ES-I3 (cell line): Measurements from ENCODE around the gene HDGFL2.

ENCODE experiments used
- H3K36me3 ChIP-seq: 2 replicates; pipeline ENCODE4 v1.6.1; 2013; ENCODE audit warnings: mild to moderate bottlenecking, low read length, control low read depth, moderate library complexity; ENCODE audit not compliant: insufficient read depth
- H3K4me1 ChIP-seq: 2 replicates; pipeline ENCODE4 v1.6.1; 2013; ENCODE audit warnings: mild to moderate bottlenecking, control low read depth, low read length; ENCODE audit not compliant: insufficient read depth
- H3K9ac ChIP-seq: 2 replicates; pipeline ENCODE4 v1.6.1; 2013; ENCODE audit warnings: low read depth, mild to moderate bottlenecking, low read length, moderate library complexity
- H3K9me3 ChIP-seq: 2 replicates; pipeline ENCODE4 v1.6.1; 2013; ENCODE audit warnings: mild to moderate bottlenecking, low read length, moderate library complexity; ENCODE audit not compliant: control insufficient read depth, insufficient read depth

The HDGFL2 gene

DNA sequence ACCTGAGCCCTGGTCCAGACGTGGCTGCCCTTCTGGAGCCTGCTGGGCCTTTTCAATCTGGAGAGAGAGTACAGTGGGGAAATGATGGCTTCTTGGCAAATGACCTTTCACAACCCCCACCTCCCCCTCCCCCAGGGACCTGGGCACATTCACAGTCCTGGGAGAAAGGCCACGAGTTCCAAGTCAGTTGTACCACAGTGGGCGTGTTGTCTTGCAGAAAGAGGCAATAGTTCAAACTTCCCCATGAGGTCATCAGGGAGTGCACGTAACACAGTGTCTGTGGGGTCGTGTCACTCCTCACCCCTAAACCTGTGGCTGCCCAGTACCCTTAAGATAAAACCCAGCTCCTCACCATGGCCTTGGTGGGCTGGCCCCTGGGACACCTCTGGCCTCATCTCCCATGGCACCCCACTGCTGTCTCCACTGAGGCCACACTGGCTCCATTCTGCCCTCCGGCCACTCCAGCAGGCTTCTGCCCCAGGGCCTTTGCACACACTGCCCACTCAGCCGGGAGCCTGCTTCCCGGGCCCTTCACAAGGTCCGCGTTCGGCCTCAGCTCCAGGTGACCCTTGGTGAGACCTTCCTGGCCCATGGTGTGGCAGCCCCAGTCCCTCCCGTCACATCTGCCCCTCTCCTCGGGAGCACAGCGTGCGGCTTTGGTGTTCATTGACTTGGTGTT, 32.9 kb downstream of the HDGFL2 start:
- Histone ChIP-seq H3K36me3 (no peaks in the 10 kb centered on the region), H3K9me3 (no peaks in the 10 kb centered on the region), H3K4me1 (no peaks in the 10 kb centered on the region), H3K9ac (no peak overlapping the region)

DNA sequence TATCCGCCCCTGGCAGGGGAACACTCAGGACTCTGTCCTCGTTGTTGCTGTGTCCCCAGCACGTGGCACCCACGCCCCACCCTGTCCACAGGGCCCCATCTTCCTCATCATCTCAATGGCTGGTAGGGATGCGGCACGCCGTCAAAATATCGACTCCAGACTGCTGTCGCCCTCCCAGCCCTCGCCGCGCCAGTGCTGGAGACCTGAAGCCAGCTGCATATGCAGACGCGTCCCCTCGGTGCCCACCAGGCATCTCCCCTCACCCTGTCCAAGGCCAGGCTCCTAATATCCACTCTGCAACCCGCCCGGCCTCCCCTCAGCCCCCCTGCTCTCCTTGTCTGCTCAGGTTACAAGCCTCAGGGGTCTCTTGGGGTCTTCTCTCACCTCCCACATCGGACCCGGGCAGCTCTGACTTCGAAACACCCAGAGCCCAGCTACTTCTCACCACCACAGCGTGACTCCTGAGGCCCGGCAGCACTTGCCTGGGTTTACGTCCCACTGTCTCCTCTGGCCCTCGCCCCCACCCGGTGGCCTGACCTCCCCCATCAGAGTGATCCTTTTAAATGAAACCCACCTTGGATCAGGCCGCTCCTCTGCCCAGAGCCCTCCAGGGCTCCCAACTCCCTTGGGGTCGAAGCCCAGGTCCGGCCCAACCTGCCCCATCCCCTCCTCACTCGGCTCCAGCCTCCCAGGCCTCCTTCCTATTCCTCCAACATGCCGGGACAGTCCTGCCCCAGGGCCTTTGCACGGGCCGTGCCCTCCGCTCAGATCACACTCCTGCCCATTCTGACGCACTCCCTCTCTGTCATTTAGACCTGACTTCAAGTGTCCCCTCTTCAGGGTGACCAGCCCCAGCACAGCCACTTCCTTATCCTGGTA, 33.7 kb downstream of the HDGFL2 start:
- Histone ChIP-seq H3K9ac (no peak overlapping the region), H3K36me3 (no peaks in the 10 kb centered on the region), H3K4me1 (no peaks in the 10 kb centered on the region), H3K9me3 (no peaks in the 10 kb centered on the region)

DNA sequence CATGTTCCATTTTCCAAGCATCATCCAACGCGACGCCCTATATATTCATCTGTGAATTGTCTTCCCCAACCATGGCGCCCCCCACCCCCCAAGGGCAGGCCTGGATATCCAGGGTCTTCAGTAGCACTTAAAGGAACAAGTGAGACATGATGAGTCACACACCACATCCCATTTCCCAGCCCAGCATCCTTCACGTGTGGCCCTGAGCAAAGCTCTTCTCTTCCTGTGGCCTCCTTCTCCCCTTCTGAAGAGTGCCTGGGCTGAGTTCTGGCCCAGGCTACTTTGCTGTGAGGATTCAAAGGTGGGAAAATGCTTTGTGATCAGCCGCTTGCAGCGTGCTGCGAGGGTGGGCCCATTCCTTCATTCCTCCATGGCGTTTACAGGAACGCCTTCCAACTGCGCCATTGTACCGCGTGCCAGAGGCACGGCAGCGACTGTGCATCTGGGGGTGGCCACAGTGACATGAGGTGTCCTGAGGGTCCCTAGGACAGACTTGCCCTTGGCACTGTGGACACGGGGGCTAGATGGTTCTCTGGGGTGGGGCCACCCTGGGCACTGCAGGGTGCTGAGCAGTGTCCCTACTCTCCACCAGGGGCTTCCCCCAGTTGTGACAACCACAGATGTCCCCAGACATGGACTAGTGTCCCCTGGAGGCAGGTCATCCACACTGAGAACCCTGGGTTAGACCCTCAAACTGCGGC, 34.5 kb downstream of the HDGFL2 start:
- no peak overlapping the region for H3K9ac ChIP-seq
- no peaks in the 10 kb centered on the region for H3K4me1 ChIP-seq
- H3K9me3 ChIP-seq, result no peaks in the 10 kb centered on the region
- no peaks in the 10 kb centered on the region for H3K36me3 ChIP-seq

DNA sequence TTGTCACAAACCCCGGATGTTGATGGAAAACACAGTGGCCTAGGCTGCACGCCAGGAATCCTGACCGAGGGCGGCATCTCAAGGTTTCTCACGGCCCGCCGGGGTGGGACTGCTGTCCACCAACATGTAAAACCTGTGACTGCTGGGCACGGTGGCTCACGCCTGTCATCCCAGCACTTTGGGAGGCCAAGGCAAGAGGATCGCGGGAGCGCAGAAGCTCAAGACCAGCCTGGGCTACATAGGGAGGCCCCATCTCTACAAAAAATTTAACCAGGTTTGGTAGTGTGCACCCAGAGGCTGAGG, 35.0 kb downstream of the HDGFL2 start:
- no peak overlapping the region for H3K9ac ChIP-seq
- no peaks in the 10 kb centered on the region for H3K36me3 ChIP-seq
- H3K4me1 ChIP-seq, result no peaks in the 10 kb centered on the region
- no peaks in the 10 kb centered on the region for H3K9me3 ChIP-seq

DNA sequence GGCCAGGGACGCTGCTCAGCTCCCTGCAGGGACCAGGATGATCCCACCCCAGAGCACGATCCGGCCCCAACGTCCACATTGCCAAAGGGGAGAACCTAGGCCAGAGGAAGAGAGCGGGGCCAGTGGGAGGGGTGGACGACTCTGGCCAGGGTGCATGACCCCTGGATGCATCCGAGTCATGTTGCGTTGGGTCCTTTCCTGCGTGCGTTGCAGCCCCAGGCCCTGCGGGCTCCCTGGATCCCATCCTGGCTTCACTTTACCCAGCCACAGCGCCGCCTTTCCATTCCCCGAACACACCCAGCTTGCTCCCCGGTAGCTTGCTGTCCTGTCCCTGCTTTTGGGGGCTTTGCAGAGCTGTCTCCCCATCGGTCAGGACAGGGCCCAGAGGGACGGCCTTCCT, 35.7 kb downstream of the HDGFL2 start:
- no peaks in the 10 kb centered on the region for H3K9me3 ChIP-seq
- H3K36me3 ChIP-seq, result no peaks in the 10 kb centered on the region
- H3K4me1 ChIP-seq, result no peaks in the 10 kb centered on the region
- H3K9ac ChIP-seq, result no peak overlapping the region

DNA sequence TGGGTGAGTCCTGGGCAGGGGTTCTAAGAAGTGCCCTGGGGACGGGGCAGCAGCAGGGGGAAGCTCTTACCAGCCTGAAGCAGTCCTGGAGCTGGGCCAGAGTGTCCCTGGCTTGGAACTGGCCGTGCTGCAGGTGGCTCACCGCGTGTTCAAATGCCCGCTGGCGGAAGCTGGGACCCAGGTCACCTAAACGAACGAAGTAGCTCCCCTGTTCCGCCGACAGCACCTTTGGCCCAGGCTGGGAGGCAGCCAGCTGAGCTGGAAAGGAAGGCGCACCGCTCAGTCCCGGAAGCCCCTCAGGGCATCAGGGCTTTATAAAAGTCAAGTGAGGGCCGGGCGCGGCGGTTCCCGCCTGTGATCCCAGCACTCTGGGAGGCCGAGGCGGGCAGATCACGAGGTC, 36.6 kb downstream of the HDGFL2 start:
- H3K36me3 ChIP-seq, result no peaks in the 10 kb centered on the region
- no peak overlapping the region for H3K9ac ChIP-seq
- H3K9me3 ChIP-seq, result no peaks in the 10 kb centered on the region
- H3K4me1 ChIP-seq, result no peaks in the 10 kb centered on the region

DNA sequence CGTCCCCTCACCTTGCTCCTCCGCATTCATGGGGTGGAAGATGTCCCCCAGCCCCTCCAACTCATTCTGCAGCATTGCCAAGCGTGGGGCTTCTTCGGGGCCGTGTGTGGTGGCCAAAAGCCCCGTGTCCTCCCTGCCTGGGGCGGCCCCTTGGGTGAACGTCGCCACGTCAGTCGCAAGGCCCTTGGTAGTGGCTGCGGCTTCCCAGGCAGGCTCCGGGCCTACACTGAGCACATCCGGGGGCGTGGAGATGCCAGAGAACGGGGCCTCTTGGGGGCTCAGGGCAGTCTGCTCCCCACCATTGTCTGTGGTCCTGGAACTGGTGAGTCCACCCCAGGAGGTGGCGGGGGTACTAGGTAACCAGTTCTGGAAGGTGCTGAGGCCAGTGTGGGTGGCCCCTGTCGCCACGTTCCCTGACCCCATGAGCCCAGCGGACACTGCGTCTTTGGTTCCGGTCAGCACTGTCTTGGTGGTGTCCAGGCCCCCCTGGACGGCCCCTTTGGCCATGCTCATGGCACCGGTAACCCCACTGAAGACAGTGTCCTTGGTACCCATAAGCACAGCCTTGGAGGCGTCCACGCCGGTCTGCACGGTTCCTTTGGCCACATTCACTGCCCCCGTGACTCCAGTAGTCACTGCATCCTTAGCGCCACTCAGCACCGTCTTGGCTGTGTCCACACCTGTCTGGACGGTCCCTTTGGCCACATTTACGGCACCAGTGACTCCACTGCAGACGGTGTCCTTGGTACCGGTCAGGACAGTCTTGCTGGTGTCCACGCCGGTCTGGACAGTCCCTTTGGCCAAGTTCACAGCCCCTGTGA, 38.5 kb downstream of the HDGFL2 start:
- H3K4me1 ChIP-seq, result no peaks in the 10 kb centered on the region
- no peaks in the 10 kb centered on the region for H3K9me3 ChIP-seq
- H3K36me3 ChIP-seq, result no peaks in the 10 kb centered on the region
- no peak overlapping the region for H3K9ac ChIP-seq

DNA sequence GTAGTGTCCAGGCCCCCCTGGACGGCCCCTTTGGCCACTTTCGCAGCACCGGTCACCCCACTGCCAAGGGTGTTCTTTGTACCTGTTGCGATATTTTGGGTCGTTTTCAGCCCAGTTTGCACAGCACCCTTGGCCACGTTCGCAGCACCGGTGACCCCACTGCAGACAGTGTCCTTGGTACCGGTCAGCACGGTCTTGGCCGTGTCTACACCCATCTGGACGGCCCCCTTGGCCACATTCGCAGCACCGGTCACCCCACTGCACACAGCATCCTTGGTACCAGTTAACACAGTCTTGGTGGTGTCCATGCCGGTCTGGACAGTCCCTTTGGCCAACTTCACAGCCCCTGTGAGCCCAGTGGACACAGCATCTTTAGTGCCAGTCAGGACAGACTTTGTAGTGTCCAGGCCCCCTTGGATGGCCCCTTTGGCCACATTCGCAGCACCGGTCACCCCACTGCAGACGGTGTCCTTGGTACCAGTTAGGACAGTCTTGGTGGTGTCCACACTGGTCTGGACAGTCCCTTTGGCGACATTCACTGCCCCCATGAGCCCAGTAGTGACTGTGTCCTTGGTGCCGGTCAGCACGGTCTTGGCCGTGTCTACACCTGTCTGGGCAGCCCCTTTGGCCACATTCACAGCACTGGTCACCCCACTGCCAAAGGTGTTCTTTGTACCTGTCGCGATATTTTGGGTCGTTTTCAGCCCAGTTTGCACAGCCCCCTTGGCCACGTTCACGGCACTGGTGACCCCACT, 39.4 kb downstream of the HDGFL2 start:
- Histone ChIP-seq H3K9me3 (no peaks in the 10 kb centered on the region), H3K9ac (no peak overlapping the region), H3K4me1 (no peaks in the 10 kb centered on the region; the same call in 1 of the 2 replicates), H3K36me3 (no peaks in the 10 kb centered on the region)

DNA sequence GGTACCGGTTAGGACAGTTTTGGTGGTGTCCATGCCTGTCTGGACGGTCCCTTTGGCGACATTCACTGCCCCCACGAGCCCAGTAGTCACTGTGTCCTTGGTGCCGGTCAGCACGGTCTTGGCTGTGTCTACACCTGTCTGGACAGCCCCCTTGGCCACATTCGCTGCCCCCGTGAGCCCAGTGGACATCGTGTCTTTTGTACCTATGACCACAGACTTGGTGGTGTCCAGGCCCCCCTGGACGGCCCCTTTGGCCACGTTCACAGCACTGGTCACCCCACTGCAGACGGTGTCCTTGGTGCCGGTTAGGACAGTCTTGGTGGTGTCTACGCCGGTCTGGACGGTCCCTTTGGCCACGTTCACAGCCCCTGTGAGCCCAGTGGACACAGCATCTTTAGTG, 40.0 kb downstream of the HDGFL2 start:
- Histone ChIP-seq H3K9me3 (no peaks in the 10 kb centered on the region), H3K4me1 (no peaks in the 10 kb centered on the region; the same call in 1 of the 2 replicates), H3K36me3 (no peaks in the 10 kb centered on the region), H3K9ac (no peak overlapping the region)

DNA sequence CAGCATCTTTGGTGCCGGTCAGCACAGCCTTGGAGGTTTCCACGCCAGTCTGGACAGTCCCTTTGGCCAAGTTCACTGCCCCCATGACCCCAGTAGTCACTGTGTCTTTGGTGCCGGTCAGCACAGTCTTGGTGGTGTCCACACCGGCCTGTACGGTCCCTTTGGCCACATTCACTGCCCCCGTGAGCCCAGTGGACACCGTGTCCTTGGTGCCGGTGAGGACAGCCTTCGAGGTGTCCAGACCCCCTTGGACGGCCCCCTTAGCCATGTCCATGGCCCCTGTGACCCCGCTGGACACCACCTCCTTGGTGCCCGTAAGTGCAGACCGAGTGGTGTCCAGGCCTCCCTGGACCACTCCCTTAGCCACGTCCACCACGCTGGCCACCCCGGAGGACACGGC, 41.2 kb downstream of the HDGFL2 start:
- H3K4me1 ChIP-seq, result peaks cover 2% of the 10 kb centered on the region; the same call in 1 of the 2 replicates
- no peaks in the 10 kb centered on the region for H3K36me3 ChIP-seq
- no peak overlapping the region for H3K9ac ChIP-seq
- H3K9me3 ChIP-seq, result no peaks in the 10 kb centered on the region

DNA sequence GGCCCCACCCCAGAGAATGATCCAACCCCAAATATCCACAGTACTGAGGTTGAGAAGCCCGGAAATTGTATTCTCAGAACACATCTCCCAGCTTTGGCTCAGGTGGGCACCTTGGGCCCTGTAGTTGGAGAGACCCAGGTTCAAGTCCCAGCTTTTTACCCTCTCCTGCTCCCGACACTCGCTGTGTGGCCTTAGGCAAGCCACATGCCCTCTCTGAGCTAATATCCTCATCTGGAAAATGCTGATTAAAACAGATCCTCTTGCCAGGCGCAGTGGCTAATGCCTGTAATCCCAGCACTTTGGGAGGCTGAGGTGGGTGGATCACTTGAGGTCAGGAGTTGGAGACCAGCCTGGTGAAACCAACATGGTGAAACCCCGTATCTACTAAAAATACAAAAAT, 43.6 kb downstream of the HDGFL2 start:
- no peak overlapping the region for H3K9ac ChIP-seq
- H3K4me1 ChIP-seq, result peaks cover 7% of the 10 kb centered on the region; the same call in 1 of the 2 replicates
- no peaks in the 10 kb centered on the region for H3K36me3 ChIP-seq
- H3K9me3 ChIP-seq, result no peaks in the 10 kb centered on the region

DNA sequence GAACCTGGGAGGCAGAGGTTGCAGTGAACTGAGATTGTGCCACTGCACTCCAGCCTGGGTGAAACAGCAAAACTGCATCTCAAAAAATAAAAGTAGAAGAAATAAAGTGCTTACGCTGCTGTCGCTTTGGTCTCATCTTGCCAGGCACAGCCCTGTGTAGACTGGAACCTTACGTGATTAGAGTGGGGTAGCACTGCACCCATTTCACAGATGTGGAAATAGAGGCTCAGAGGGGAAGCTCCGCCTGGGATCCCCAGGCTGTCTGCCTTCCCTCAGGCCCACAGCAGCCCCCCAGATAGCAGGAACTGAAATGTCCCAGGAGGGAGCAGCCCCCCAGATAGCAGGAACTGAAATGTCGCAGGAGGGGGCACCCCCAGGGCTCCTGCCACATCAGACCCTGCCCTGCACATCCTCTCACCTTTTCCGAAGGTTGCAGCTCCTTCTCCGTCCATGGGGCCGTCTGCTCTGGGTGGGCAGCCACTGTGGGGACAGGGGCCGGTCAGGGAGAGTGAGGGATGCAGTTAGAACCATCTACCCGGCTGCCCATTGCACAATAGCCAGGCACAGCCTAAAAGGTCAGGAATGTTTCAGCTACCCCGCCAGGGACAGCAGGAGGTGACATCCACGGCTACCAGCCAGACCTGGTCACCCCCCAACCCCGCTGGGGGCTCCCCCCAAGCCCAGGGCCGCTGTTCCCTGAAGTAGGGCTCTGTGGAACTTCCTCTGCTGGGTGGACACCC, 44.3 kb downstream of the HDGFL2 start:
- Histone ChIP-seq H3K36me3 (no peaks in the 10 kb centered on the region), H3K9me3 (no peaks in the 10 kb centered on the region), H3K4me1 (peaks cover 7% of the 10 kb centered on the region; the same call in 1 of the 2 replicates), H3K9ac (no peak overlapping the region)

DNA sequence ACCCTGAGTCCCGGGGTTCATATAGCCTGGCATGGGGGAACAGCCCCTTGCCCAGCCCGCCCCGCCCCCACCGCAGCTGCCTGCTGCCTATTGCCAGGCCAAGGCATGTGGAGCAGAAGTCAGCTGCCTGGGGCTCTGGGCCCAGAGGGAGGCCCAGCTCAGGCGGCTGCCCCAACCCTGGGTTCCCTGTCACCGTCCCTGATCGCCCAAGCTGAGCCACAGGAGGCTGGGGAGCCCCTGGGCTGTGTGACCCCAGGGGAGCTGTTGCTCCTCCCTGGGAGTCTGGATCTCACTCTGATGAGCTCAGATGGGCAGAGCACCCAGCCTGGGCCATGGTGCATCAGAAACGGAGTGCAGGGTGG, 44.8 kb downstream of the HDGFL2 start:
- no peaks in the 10 kb centered on the region for H3K9me3 ChIP-seq
- H3K36me3 ChIP-seq, result no peaks in the 10 kb centered on the region
- no peak overlapping the region for H3K9ac ChIP-seq
- H3K4me1 ChIP-seq, result peaks cover 7% of the 10 kb centered on the region; the same call in 1 of the 2 replicates
